Measurements from ENCODE around the gene ARID1A.

- no peak for TF ChIP-seq CTCF (IDR thresholded peaks at IDR 0.05)
- TF ChIP-seq POLR2AphosphoS5 (IDR thresholded peaks at IDR 0.05): no peak
Observed at GRCh38 chr1:26740023-26740634, 44.3 kb downstream of the ARID1A start.

Data from prostate gland (tissue), 2 donors.